Testis (tissue), 2 donors: Measurements from ENCODE around the gene ITGB3BP.

ENCODE experiments used
- CTCF ChIP-seq, 3 experiments: fragments of 450-650 bp in 2 of 3; fragments of 200-600 bp in 1 of 3; sonication (generic) in 1 of 3; IDR thresholded peaks; one replicate each; pipeline ENCODE4 v1.5.1; 2016 to 2019; ENCODE audit warnings: antibody characterized with exemption in 3 of 3, mild to moderate bottlenecking in 2 of 3, moderate library complexity in 1 of 3
- POLR2A ChIP-seq: fragments of 450-650 bp; IDR thresholded peaks from one replicate; pipeline ENCODE4 v1.6.1; 2017; ENCODE audit warnings: antibody characterized with exemption, mild to moderate bottlenecking, moderate library complexity

GRCh38 chr1:63524201-63524600 is 1.2 kb upstream of the ITGB3BP start:
- TF ChIP-seq CTCF (IDR thresholded peaks at IDR 0.05) (no peak), POLR2A (no peak)
